Aorta (tissue), 5 donors: ENCODE measurements around the gene OR2V2. TPM values are rescaled to one million over a fixed set of nuclear protein-coding genes. Genes with fewer than 3 reads are reported as not detected.
"Not testable (repeated sequence)": the region's sequence is repeated elsewhere in the genome, so short reads cannot be mapped to it uniquely, and the experiment has no call there.

ENCODE experiments used
- ATAC-seq: fragments of 200-7000 bp; cut with Tn5 transposase; one replicate; pipeline ENCODE4 v1.9.1; 2022; ENCODE audit warnings: moderate library complexity; ENCODE audit not compliant: low FRiP score
- DNase-seq, 2 donors: peaks; one replicate each; pipeline ENCODE4 v3.0.0-alpha.2; 2020
- H3K27ac ChIP-seq, 2 donors: one replicate each; pipeline ENCODE4 v1.5.1; 2013; ENCODE audit warnings: low read length in 2 of 2, mild to moderate bottlenecking in 2 of 2, moderate library complexity in 2 of 2, control low read depth in 1 of 2, inconsistent platforms in 1 of 2, low read depth in 1 of 2
- H3K27me3 ChIP-seq, 2 donors: one replicate each; pipeline ENCODE4 v1.6.1; 2013; ENCODE audit warnings: control low read depth in 1 of 2, low read length in 1 of 2, mild to moderate bottlenecking in 1 of 2, moderate library complexity in 1 of 2; ENCODE audit not compliant: insufficient read depth in 2 of 2, control insufficient read depth in 1 of 2
- H3K36me3 ChIP-seq, 2 donors: one replicate each; pipeline ENCODE4 v1.6.1; 2013; ENCODE audit warnings: control low read depth in 1 of 2, low read length in 1 of 2, mild to moderate bottlenecking in 1 of 2; ENCODE audit not compliant: insufficient read depth in 2 of 2, control insufficient read depth in 1 of 2
- H3K4me1 ChIP-seq, 2 donors: one replicate each; pipeline ENCODE4 v1.6.1; 2013; ENCODE audit warnings: low read length in 2 of 2, control low read depth in 1 of 2, mild to moderate bottlenecking in 1 of 2, moderate library complexity in 1 of 2; ENCODE audit not compliant: insufficient read depth in 2 of 2, control insufficient read depth in 1 of 2
- H3K4me3 ChIP-seq, 2 donors: one replicate each; pipeline ENCODE4 v1.5.1; 2013; ENCODE audit warnings: low read length in 2 of 2, control low read depth in 1 of 2, mild to moderate bottlenecking in 1 of 2
- H3K9me3 ChIP-seq: one replicate; pipeline ENCODE4 v1.6.1; 2013; ENCODE audit warnings: mild to moderate bottlenecking, low read length; ENCODE audit not compliant: control insufficient read depth
- WGBS, 2 donors: extraction: QIAGEN DNeasy Blood & Tissue Kit; methylation state at CpG; one replicate each; pipeline ENCODE4 v1.1.7; 2013; 5-methylcytosine and 5-hydroxymethylcytosine counted together
- intact Hi-C, 2 donors: fragments of 100-400 bp; cut with DNase I; formaldehyde crosslinking; loops; one replicate each; pipeline versions ENCODE4 v1.14.2 to v1.15.0; 2022
- long read RNA-seq, 2 donors: library from polyadenylated mRNA; unstranded; transcript quantifications; one replicate each; pipeline ENCODE4 v2.0.0, GENCODE V29; 2020 to 2021
- polyA plus RNA-seq, 2 donors: library from polyadenylated mRNA; stranded (reverse); fragments of 200-250 nt; gene quantifications; one replicate each; pipeline ENCODE4 v1.2.3, GENCODE V29; 2013
- total RNA-seq, 2 donors: library from RNA; stranded (reverse); fragmentation: NEBNext Ultra II Directional; extraction: Animal tissue kit (Norgen Biotek cat#: 25700); gene quantifications; one replicate each; pipeline ENCODE4 v1.2.1, GENCODE V29; 2021
- donor health status: healthy with polysubstance abuse.
- donor health status: Bipolar disorder and iron deficiency.
- donor health status: DM: no; HTN: no; CAD: no.
- donor health status: DM: no; HTN: no; CAD: no.
- donor health status: DM: yes; HTN: yes; CAD: no.

OR2V2 gene
- total RNA-seq (not detected), polyA plus RNA-seq (not detected)
- long read RNA-seq, donor 1: 0 reads
- long read RNA-seq, donor 2: 0 reads

- H3K27ac ChIP-seq, H3K9me3 ChIP-seq, H3K27me3 ChIP-seq, H3K36me3 ChIP-seq, ATAC-seq, H3K4me1 ChIP-seq, H3K4me3 ChIP-seq, intact Hi-C loops, DNase-seq: not testable (repeated sequence)
- 45 to 54% methylated on average over 6 to 7 of the region's 7 CpGs for WGBS, 2 donors
These were observed at the start of gene OR2V2 for GRCh38 chr5:181146927-181147636. OR2V2 (plus strand) TSS chr5:181147586; CDS start chr5:181154943, 7,357 bp downstream.

- H3K36me3 ChIP-seq, H3K4me1 ChIP-seq, H3K9me3 ChIP-seq, H3K27me3 ChIP-seq, intact Hi-C loops, DNase-seq, H3K4me3 ChIP-seq, H3K27ac ChIP-seq: not testable (repeated sequence)
- ATAC-seq: peak; percentile 33
- 1% methylated on average over 7 of the region's 56 CpGs; no CpG with 5 or more reads in 1 of the 2 donors for WGBS, 2 donors
These were observed 49.5 kb upstream of the OR2V2 start for GRCh38 chr5:181097759-181098491.

GRCh38 chr5:181098762-181099601 is 48.4 kb upstream of the OR2V2 start:
- WGBS, 2 donors: 20 to 22% methylated on average over 20 to 22 of the region's 22 CpGs
- Histone ChIP-seq H3K4me1 (no peaks in the 10 kb centered on the region), H3K4me3 (no peak overlapping the region), H3K9me3 (no peaks in the 10 kb centered on the region), H3K27me3 (no peaks in the 10 kb centered on the region), H3K36me3 (no peaks in the 10 kb centered on the region), H3K27ac (no peak overlapping the region)
- ATAC-seq (no peak), DNase-seq (no peak)
- intact Hi-C loops: no loop called here

GRCh38 chr5:181099602-181100086 is 47.7 kb upstream of the OR2V2 start:
- no peaks in the 10 kb centered on the region for H3K9me3 ChIP-seq
- ATAC-seq (no peak), DNase-seq (no peak)
- no peak overlapping the region for H3K4me3 ChIP-seq
- no peaks in the 10 kb centered on the region for H3K27me3 ChIP-seq
- intact Hi-C loops: no loop called here
- no peaks in the 10 kb centered on the region for H3K4me1 ChIP-seq
- H3K27ac ChIP-seq: no peak overlapping the region
- no peaks in the 10 kb centered on the region for H3K36me3 ChIP-seq
- WGBS, 2 donors: 51 to 57% methylated on average over 11 of the region's 11 CpGs

- 3 to 4% methylated on average over 56 to 62 of the region's 62 CpGs for WGBS, 2 donors
These were observed 47.1 kb upstream of the OR2V2 start for GRCh38 chr5:181100121-181100875.

GRCh38 chr5:181101030-181101641 is 46.2 kb upstream of the OR2V2 start:
- H3K4me3 ChIP-seq, H3K27ac ChIP-seq, H3K4me1 ChIP-seq, H3K36me3 ChIP-seq, H3K27me3 ChIP-seq, DNase-seq, intact Hi-C loops, ATAC-seq, H3K9me3 ChIP-seq: not testable (repeated sequence)
- WGBS, 2 donors: 2% methylated on average over 15 of the region's 54 CpGs; no CpG with 5 or more reads in 1 of the 2 donors

More at GRCh38 chr5:181100121-181100875, 47.1 kb upstream of the OR2V2 start:
- H3K9me3 ChIP-seq: no peaks in the 10 kb centered on the region
- H3K4me1 ChIP-seq: no peaks in the 10 kb centered on the region
- intact Hi-C loops: no loop called here
- no peaks in the 10 kb centered on the region for H3K36me3 ChIP-seq
- DNase-seq: no peak
- ATAC-seq: no peak
- no peaks in the 10 kb centered on the region for H3K27me3 ChIP-seq
- H3K27ac ChIP-seq: no peak overlapping the region
- H3K4me3 ChIP-seq: no peak overlapping the region

GRCh38 chr5:181101930-181102674 is 45.3 kb upstream of the OR2V2 start:
- no CpG with 5 or more reads among the region's 30 CpGs for WGBS, 2 donors
- ATAC-seq, DNase-seq: not testable (repeated sequence)

More at GRCh38 chr5:181101930-181102674, 45.3 kb upstream of the OR2V2 start:
- H3K4me3 ChIP-seq, H3K27ac ChIP-seq, H3K9me3 ChIP-seq, intact Hi-C loops, H3K36me3 ChIP-seq, H3K27me3 ChIP-seq, H3K4me1 ChIP-seq: not testable (repeated sequence)
